HEK293 (cell line): ENCODE results near the gene NOL3.

ENCODE experiments used
- CTCF ChIA-PET: fragments of 350-600 bp; formaldehyde crosslinking; extraction: SDS; loops from one replicate; lab custom pipeline; 2021; ENCODE audit warnings: antibody characterized with exemption; lab: Yijun Ruan, JAX
- POLR2A ChIA-PET: fragments of 300-600 bp; formaldehyde crosslinking; extraction: SDS; loops from one replicate; lab custom pipeline; 2020; ENCODE audit warnings: antibody characterized with exemption, inconsistent platforms; lab: Yijun Ruan, JAX
- H3K27ac ChIP-seq: fragments of 200-500 bp; sonication (Bioruptor generic); 2 replicates; pipeline ENCODE4 v1.5.1; 2014; ENCODE audit warnings: low read depth, low read length, control low read depth, inconsistent platforms; ENCODE audit errors: extremely low read depth
- H3K36me3 ChIP-seq, 2 experiments: fragments of 200-500 bp in 1 of 2; sonication (Bioruptor generic) in 1 of 2; 1 replicate in 1 of 2; 2 replicates in 1 of 2; pipeline ENCODE4 v1.5.1; 2014 to 2017; ENCODE audit warnings: inconsistent platforms in 2 of 2, low read length in 2 of 2; ENCODE audit not compliant: control insufficient read depth in 2 of 2, insufficient read depth in 1 of 2
- H3K4me1 ChIP-seq: fragments of 200-500 bp; sonication (Bioruptor generic); 2 replicates; pipeline ENCODE4 v1.5.1; 2014; ENCODE audit warnings: mild to moderate bottlenecking, low read length, inconsistent platforms; ENCODE audit not compliant: control insufficient read depth, insufficient read depth
- H3K4me3 ChIP-seq: 2 replicates; pipeline ENCODE4 v1.5.1; 2011; ENCODE audit warnings: low read depth, mild to moderate bottlenecking, control low read depth, low read length, moderate library complexity
- H3K9me3 ChIP-seq: fragments of 200-500 bp; sonication (Bioruptor generic); 2 replicates; pipeline ENCODE4 v1.5.1; 2014; ENCODE audit warnings: low read depth, low read length, inconsistent platforms; ENCODE audit not compliant: control insufficient read depth, insufficient read depth
- ZNF114 ChIP-seq: fragments of 450-650 bp; formaldehyde crosslinking; IDR thresholded peaks from 2 replicates; pipeline ENCODE4 v1.5.0; 2017; ENCODE audit warnings: missing biosample characterization, missing genetic modification characterization
- ZNF121 ChIP-seq: fragments of 450-650 bp; formaldehyde crosslinking; IDR thresholded peaks from 2 replicates; pipeline ENCODE4 v1.5.1; 2016; ENCODE audit warnings: missing biosample characterization, missing genetic modification characterization
- ZNF175 ChIP-seq: fragments of 450-650 bp; formaldehyde crosslinking; IDR thresholded peaks from 2 replicates; pipeline ENCODE4 v1.5.1; 2016; ENCODE audit warnings: missing biosample characterization, missing genetic modification characterization
- ZNF202 ChIP-seq: fragments of 450-650 bp; formaldehyde crosslinking; IDR thresholded peaks from 2 replicates; pipeline ENCODE4 v1.5.1; 2016; ENCODE audit warnings: missing biosample characterization, missing genetic modification characterization, borderline replicate concordance
- ZNF335 ChIP-seq: fragments of 450-650 bp; formaldehyde crosslinking; conservative IDR thresholded peaks from 2 replicates; pipeline ENCODE4 v1.5.1; 2016; ENCODE audit warnings: missing biosample characterization, missing genetic modification characterization
- ZNF341 ChIP-seq: fragments of 450-650 bp; formaldehyde crosslinking; IDR thresholded peaks from 2 replicates; pipeline ENCODE4; 2016; ENCODE audit warnings: low read depth, missing biosample characterization, missing genetic modification characterization
- ZNF366 ChIP-seq: fragments of 450-650 bp; formaldehyde crosslinking; conservative IDR thresholded peaks from 2 replicates; pipeline ENCODE4 v1.5.1; 2016; ENCODE audit warnings: missing biosample characterization, missing genetic modification characterization
- ZNF423 ChIP-seq: fragments of 450-650 bp; formaldehyde crosslinking; IDR thresholded peaks from 2 replicates; pipeline ENCODE4 v1.5.1; 2016; ENCODE audit warnings: missing biosample characterization, missing genetic modification characterization
- ZNF510 ChIP-seq: fragments of 450-650 bp; formaldehyde crosslinking; IDR thresholded peaks from 2 replicates; pipeline ENCODE4 v1.5.1; 2018; ENCODE audit warnings: mild to moderate bottlenecking, missing genetic modification characterization, missing biosample characterization; ENCODE audit not compliant: insufficient replicate concordance
- ZSCAN30 ChIP-seq: fragments of 450-650 bp; IDR thresholded peaks from 2 replicates; pipeline ENCODE4 v1.5.1; 2018; ENCODE audit warnings: missing biosample characterization, mild to moderate bottlenecking, missing genetic modification characterization, moderate library complexity
- TF ChIP-seq, protein P1 (sequence below): fragments of 450-650 bp; formaldehyde crosslinking; IDR thresholded peaks from 2 replicates; pipeline ENCODE4 v1.5.1; 2017; ENCODE audit warnings: missing biosample characterization, missing genetic modification characterization
- TF ChIP-seq, protein P2 (sequence below): fragments of 450-650 bp; formaldehyde crosslinking; IDR thresholded peaks from 2 replicates; pipeline ENCODE4 v1.5.1; 2016; ENCODE audit warnings: missing biosample characterization, missing genetic modification characterization
- TF ChIP-seq, protein P3 (sequence below): fragments of 450-650 bp; formaldehyde crosslinking; IDR thresholded peaks from 2 replicates; pipeline ENCODE4 v1.5.1; 2016; ENCODE audit warnings: missing biosample characterization, missing genetic modification characterization

The NOL3 gene

DNA sequence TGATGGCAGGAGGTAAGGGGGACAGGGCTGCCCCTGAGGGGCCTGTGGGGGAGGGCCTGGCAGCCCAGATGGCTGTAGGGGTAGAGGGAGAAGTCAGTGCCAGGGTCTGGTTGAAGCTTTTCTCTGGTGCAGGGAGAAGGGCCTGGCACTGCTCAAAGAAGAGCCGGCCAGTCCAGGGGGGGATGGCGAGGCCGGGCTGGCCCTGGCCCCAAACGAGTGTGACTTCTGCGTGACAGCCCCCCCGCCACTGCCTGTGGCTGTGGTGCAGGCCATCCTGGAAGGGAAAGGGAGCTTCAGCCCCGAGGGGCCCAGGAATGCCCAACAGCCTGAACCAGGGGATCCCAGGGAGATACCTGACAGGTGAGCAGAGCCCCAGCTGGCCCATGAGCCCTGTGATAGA, 2.8 kb upstream of the NOL3 start:
- Histone ChIP-seq H3K4me1 (no peaks in the 10 kb centered on the region; the same call in 1 of the 2 replicates), H3K4me3 (no peak overlapping the region), H3K36me3 (peaks cover 0 to 3% of the 10 kb centered on the region in 2 experiments; a peak in 1 of 3 replicates), H3K27ac (no peak overlapping the region), H3K9me3 (no peaks in the 10 kb centered on the region)
- POLR2A ChIA-PET: no interaction called here
- CTCF ChIA-PET: interaction anchor here (0.5 to 2.3 kb wide), 6 partner anchors 9 to 207 kb away, joined by 3 to 11 read pairs (median 4); partner anchors contain the start of genes CES3 and MATCAP1
- TF ChIP-seq ZSCAN30 (no peak), ZNF423 (tag by site-specific recombination) (no peak), ZNF114 (no peak), ZNF202 (tag by site-specific recombination) (no peak), ZNF175 (tag by site-specific recombination) (no peak), ZNF335 (tag by site-specific recombination) (no peak), ZNF121 (no peak), ZNF341 (tag by site-specific recombination) (0 out of 2 replicates have a peak, but pooled peaks have one; percentile 17), ZNF510 (no peak)
- TF ChIP-seq, protein P1, sequence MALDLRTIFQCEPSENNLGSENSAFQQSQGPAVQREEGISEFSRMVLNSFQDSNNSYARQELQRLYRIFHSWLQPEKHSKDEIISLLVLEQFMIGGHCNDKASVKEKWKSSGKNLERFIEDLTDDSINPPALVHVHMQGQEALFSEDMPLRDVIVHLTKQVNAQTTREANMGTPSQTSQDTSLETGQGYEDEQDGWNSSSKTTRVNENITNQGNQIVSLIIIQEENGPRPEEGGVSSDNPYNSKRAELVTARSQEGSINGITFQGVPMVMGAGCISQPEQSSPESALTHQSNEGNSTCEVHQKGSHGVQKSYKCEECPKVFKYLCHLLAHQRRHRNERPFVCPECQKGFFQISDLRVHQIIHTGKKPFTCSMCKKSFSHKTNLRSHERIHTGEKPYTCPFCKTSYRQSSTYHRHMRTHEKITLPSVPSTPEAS (tag by site-specific recombination): no peak
- TF ChIP-seq, protein P2, sequence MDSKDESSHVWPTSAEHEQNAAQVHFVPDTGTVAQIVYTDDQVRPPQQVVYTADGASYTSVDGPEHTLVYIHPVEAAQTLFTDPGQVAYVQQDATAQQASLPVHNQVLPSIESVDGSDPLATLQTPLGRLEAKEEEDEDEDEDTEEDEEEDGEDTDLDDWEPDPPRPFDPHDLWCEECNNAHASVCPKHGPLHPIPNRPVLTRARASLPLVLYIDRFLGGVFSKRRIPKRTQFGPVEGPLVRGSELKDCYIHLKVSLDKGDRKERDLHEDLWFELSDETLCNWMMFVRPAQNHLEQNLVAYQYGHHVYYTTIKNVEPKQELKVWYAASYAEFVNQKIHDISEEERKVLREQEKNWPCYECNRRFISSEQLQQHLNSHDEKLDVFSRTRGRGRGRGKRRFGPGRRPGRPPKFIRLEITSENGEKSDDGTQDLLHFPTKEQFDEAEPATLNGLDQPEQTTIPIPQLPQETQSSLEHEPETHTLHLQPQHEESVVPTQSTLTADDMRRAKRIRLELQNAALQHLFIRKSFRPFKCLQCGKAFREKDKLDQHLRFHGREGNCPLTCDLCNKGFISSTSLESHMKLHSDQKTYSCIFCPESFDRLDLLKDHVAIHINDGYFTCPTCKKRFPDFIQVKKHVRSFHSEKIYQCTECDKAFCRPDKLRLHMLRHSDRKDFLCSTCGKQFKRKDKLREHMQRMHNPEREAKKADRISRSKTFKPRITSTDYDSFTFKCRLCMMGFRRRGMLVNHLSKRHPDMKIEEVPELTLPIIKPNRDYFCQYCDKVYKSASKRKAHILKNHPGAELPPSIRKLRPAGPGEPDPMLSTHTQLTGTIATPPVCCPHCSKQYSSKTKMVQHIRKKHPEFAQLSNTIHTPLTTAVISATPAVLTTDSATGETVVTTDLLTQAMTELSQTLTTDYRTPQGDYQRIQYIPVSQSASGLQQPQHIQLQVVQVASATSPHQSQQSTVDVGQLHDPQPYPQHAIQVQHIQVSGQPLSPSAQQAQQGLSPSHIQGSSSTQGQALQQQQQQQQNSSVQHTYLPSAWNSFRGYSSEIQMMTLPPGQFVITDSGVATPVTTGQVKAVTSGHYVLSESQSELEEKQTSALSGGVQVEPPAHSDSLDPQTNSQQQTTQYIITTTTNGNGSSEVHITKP (tag by site-specific recombination): peak; percentile 31; the same call in 1 of the 2 replicates

DNA sequence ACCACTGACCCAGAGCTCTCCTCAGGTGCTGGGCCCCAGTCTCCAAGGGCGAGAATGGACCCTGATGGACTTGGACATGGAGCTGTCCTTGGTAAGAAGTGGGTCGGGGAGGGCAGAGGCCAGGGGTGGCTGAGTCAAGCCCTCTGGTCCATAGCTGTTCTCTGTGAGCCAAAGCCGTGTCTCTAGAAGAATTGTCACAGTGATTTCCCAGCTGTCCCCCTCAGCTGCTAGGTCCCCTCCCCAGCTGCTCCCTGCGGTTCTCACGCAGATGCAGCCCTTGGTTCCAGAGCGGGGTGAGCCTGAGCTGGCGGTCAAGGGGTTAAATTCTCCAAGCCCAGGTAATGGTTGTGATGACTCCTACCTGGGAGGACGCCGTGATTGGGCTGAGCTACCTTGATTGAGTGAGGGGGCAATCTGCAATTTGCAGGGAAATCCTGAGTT, 1.3 kb upstream of the NOL3 start:
- no peak overlapping the region for H3K27ac ChIP-seq
- ChIA-PET CTCF (interaction anchor here (0.7 to 2.3 kb wide), 10 partner anchors 8 to 208 kb away, joined by 3 to 11 read pairs (median 4); partner anchors contain the start of genes CES3 and MATCAP1), POLR2A (no interaction called here)
- TF ChIP-seq ZNF366: no peak
- TF ChIP-seq, protein P3, sequence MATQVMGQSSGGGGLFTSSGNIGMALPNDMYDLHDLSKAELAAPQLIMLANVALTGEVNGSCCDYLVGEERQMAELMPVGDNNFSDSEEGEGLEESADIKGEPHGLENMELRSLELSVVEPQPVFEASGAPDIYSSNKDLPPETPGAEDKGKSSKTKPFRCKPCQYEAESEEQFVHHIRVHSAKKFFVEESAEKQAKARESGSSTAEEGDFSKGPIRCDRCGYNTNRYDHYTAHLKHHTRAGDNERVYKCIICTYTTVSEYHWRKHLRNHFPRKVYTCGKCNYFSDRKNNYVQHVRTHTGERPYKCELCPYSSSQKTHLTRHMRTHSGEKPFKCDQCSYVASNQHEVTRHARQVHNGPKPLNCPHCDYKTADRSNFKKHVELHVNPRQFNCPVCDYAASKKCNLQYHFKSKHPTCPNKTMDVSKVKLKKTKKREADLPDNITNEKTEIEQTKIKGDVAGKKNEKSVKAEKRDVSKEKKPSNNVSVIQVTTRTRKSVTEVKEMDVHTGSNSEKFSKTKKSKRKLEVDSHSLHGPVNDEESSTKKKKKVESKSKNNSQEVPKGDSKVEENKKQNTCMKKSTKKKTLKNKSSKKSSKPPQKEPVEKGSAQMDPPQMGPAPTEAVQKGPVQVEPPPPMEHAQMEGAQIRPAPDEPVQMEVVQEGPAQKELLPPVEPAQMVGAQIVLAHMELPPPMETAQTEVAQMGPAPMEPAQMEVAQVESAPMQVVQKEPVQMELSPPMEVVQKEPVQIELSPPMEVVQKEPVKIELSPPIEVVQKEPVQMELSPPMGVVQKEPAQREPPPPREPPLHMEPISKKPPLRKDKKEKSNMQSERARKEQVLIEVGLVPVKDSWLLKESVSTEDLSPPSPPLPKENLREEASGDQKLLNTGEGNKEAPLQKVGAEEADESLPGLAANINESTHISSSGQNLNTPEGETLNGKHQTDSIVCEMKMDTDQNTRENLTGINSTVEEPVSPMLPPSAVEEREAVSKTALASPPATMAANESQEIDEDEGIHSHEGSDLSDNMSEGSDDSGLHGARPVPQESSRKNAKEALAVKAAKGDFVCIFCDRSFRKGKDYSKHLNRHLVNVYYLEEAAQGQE (tag by site-specific recombination): peak; percentile 73
- no peak overlapping the region for H3K4me3 ChIP-seq
- H3K9me3 ChIP-seq: no peaks in the 10 kb centered on the region
- peaks cover 4% of the 10 kb centered on the region for H3K4me1 ChIP-seq
- no peaks in the 10 kb centered on the region for H3K36me3 ChIP-seq
